Jurkat, Clone E6-1 (cell line): ENCODE measurements around the gene FSIP1.
A peak's percentile ranks its signal among the peaks of the same experiment; 100 is the strongest.

Experiments used
- DNase-seq: peaks from one replicate; pipeline ENCODE4 v3.0.0-alpha.2; 2011; ENCODE audit warnings: low read depth, low spot score
- H3K4me3 ChIP-seq: 2 replicates; pipeline ENCODE4 v1.5.1; 2011; ENCODE audit warnings: mild to moderate bottlenecking, low read length, control low read depth, moderate library complexity

Gene FSIP1

DNA sequence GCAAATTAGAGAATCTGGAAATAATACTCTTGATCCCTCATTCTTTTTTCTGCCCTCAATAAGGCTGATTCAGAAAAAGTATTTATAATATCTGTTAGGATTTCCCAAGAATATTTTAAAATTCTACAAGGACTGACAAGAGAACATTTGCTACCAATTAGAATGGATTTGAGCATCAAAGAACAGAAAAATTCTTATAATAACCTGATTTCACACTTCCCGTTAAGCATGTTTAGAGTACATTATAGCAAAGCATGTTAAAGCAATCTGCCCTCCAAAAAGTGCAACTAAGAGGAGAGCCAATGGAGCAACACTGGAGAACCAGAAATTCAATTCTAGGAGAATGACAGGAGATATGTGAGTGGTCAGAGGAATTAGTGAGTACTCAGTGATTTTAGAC lies 144.6 kb downstream of the FSIP1 start:
- DNase-seq, result no peak
- H3K4me3 ChIP-seq, result no peak overlapping the region

GRCh38 chr15:39631357-39631756 lies 151.3 kb downstream of the FSIP1 start:
- DNase-seq, result no peak
- no peak overlapping the region for H3K4me3 ChIP-seq

- no peak for DNase-seq
- H3K4me3 ChIP-seq, result no peak overlapping the region
Measured at GRCh38 chr15:39629906-39630305, 152.7 kb downstream of the FSIP1 start.

DNA sequence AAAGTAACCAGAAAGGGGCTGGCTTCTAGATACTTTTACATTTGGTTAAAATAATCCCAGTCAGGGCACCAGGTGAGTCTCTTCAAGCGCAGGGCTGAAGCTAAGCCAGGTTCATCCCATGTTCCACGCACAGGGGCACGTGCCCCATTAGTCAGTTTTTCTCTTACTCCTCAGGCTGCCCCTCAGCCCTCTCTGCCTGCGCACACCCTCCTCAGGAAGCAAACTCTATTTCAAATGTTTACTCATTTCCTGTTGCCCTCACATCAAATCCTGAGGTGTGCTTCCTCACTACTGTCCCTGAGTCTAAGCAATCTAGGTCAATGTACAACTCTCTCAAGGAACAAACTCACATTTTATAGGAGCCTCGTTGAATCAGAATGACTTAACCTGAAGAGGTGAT lies 153.3 kb downstream of the FSIP1 start:
- peak; percentile 42 for DNase-seq
- H3K4me3 ChIP-seq, result no peak overlapping the region

DNA sequence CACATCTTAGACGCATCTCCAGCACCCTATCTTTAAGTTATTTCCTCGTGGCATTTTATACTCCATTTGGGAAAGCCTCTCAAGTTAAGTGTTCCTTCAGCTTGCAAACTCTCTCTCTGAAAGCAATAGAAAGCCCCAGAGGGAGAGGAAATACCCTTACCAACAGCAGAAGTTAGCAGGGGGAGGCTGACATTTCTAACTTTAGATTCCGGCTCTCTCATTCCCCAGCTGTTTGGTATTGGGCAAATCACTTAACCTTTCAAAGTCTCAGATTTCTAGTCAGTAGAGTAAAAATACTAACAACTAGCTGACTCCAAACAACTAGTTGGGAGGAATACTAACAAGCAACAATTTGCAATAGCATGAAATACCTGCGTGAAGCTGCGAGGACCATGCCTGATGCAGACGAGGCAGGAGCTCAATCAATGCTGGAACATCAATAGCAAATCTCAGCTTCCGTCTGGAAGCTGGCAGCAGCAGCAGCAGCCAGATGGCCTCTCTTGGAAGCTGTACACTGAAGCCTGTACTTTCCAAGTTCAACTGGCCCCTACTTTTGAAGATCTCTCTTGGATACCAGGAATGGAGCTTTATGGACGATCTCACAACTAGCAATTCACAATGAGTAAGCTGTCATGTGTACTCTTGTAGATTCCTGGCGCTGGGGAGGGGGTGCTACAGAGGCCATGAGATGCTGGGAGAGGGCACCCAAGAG lies 153.9 kb downstream of the FSIP1 start:
- no peak overlapping the region for H3K4me3 ChIP-seq
- no peak for DNase-seq

DNA sequence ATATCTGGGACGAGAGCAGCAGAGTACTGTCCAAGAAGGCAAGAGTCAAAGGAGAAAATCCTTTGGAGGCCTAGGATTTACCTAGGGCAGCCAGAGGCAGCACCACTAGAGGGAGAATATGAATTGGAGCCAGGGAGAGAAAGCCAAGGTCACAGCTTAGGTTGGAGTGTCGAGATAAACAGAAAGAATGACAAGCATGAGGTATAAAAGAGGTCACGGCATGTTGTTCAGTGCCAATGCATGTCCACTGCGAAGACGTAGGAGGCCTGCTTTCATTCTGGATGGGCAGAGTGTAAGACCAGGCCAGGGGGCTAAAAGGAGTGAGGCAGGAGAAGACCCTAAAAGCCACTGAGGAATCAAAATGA lies 154.5 kb downstream of the FSIP1 start:
- H3K4me3 ChIP-seq, result no peak overlapping the region
- DNase-seq, result no peak

GRCh38 chr15:39627451-39628143 lies 155.0 kb downstream of the FSIP1 start:
- no peak overlapping the region for H3K4me3 ChIP-seq
- DNase-seq, result no peak

DNA sequence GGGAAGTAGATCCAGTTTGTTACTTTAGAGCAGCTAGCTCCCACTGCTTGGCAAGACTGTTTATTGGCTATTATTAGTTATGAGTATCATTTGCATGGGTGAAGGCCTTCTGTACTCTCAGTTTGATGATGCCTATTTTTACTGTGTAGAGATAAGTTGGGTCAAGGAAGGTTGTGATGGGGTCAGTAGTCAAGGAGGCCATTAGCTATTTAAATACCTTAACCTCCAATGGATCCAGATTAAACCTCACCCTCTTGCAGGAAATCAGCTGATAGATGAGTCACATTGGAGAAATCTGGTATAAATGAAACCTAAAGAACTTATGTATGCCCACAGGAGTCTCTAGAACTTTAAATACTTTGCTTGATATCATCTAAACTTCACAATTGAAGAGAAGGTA lies 156.8 kb downstream of the FSIP1 start:
- DNase-seq, result no peak
- no peak overlapping the region for H3K4me3 ChIP-seq

GRCh38 chr15:39625451-39625850 lies 157.2 kb downstream of the FSIP1 start:
- DNase-seq, result no peak
- no peak overlapping the region for H3K4me3 ChIP-seq

- DNase-seq, result no peak
- H3K4me3 ChIP-seq, result no peak overlapping the region
Measured at GRCh38 chr15:39624806-39625205, 157.8 kb downstream of the FSIP1 start.

GRCh38 chr15:39623529-39623931 lies 159.1 kb downstream of the FSIP1 start:
- H3K4me3 ChIP-seq, result no peak overlapping the region
- DNase-seq, result peak; percentile 68

- DNase-seq, result no peak
- no peak overlapping the region for H3K4me3 ChIP-seq
Measured at GRCh38 chr15:39622660-39623516, 159.8 kb downstream of the FSIP1 start.

DNA sequence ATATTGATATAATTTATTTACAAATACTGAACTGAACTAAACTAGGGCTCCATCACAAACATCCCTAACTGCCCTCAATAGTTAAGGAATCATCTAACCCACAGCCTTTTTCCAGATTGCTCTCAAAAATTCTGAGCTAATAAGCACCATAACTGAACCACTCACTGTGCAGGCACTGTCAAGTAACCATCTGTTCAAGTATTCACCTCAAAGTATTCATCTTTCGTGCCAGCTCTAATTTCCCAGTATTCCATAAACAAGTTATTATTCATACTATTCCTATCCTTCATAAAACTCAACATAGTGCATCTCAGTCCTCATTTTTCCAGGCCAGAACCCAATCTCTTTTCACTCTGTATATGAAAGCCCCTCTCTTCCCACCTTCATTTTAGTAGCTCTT lies 160.7 kb downstream of the FSIP1 start:
- DNase-seq, result no peak
- no peak overlapping the region for H3K4me3 ChIP-seq

DNA sequence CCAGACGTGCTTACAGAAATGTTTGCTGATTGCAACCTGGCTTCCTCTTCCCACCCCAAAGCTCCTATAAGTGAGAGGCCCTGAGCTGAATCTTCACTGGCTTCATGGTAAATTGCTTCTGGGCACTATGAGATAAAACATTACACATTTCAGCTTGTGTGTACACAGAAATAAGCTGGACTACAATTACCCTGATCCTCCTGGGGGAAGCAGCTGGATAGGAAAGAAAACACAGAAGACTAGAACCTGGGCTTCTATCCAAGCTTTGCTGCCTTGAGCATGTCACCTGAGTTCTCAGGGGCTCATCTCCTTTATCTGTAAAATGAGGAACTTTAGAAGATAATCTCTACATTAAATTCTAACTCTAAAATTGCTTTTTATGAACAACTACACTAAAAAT lies 161.4 kb downstream of the FSIP1 start:
- no peak for DNase-seq
- no peak overlapping the region for H3K4me3 ChIP-seq

GRCh38 chr15:39618063-39618823 lies 164.4 kb downstream of the FSIP1 start:
- H3K4me3 ChIP-seq, result no peak overlapping the region
- no peak for DNase-seq

GRCh38 chr15:39616731-39617455 lies 165.7 kb downstream of the FSIP1 start:
- DNase-seq, result no peak
- H3K4me3 ChIP-seq, result no peak overlapping the region

- H3K4me3 ChIP-seq, result no peak overlapping the region
Measured at GRCh38 chr15:39613861-39614260, 168.8 kb downstream of the FSIP1 start.

DNA sequence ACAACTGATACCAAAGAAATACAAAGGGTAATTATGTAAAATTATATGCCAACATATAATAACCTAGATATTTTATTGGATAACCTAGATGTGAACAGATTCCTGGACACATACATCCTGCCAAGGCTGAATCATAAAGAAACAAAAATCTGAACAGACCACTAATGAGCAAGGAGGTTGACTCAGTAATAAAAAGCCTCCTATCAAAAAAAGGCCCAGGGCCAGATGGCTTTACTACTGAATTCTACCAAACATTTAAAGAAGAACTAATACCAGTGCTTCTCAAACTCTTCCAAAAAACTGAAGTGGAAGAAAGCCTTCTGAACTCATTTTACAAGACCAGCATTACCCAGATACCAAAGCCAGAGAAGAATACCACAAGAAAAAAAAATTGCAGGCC lies 169.4 kb downstream of the FSIP1 start:
- no peak for DNase-seq
- no peak overlapping the region for H3K4me3 ChIP-seq

More at GRCh38 chr15:39613861-39614260, 168.8 kb downstream of the FSIP1 start:
- DNase-seq, result no peak

- no peak overlapping the region for H3K4me3 ChIP-seq
- DNase-seq, result no peak
Measured at GRCh38 chr15:39610665-39611064, 172.0 kb downstream of the FSIP1 start.
